NCI-H146 (cell line): Measurements from ENCODE around the gene MACROH2A1.

ENCODE experiments used
- DNase-seq: peaks from one replicate; lab custom pipeline; 2025; lab: John Stamatoyannopoulos, UW

Gene MACROH2A1

GRCh38 chr5:135398855-135399793, at the start of gene MACROH2A1:
Gene MACROH2A1 (minus strand): TSS chr5:135399231. CDS start chr5:135389093, 10,138 bp downstream.
- DNase-seq: peak; percentile 83

- DNase-seq: no peak
Observed at GRCh38 chr5:135448071-135448739, 49.2 kb upstream of the MACROH2A1 start.

GRCh38 chr5:135447298-135447929, 48.4 kb upstream of the MACROH2A1 start, which contains the start of gene DCANP1:
Gene DCANP1 (minus strand): TSS chr5:135447348. CDS start chr5:135447108, 240 bp downstream.
- DNase-seq: no peak

- no peak for DNase-seq
Observed at GRCh38 chr5:135446615-135447014, 47.6 kb upstream of the MACROH2A1 start.

- DNase-seq: no peak
Observed at GRCh38 chr5:135446206-135446605, 47.2 kb upstream of the MACROH2A1 start.

GRCh38 chr5:135445306-135445985, 46.4 kb upstream of the MACROH2A1 start:
- DNase-seq: no peak

- no peak for DNase-seq
Observed at GRCh38 chr5:135444881-135445280, 45.9 kb upstream of the MACROH2A1 start.

- no peak for DNase-seq
Observed at GRCh38 chr5:135444360-135444759, 45.3 kb upstream of the MACROH2A1 start.

- DNase-seq: no peak
Observed at GRCh38 chr5:135443161-135443960, 44.3 kb upstream of the MACROH2A1 start.

- DNase-seq: no peak
Observed at GRCh38 chr5:135442431-135443160, 43.6 kb upstream of the MACROH2A1 start.

- no peak for DNase-seq
Observed at GRCh38 chr5:135441919-135442318, 42.9 kb upstream of the MACROH2A1 start.

- no peak for DNase-seq
Observed at GRCh38 chr5:135441350-135441831, 42.4 kb upstream of the MACROH2A1 start.

GRCh38 chr5:135440916-135441315, 41.9 kb upstream of the MACROH2A1 start:
- DNase-seq: no peak

GRCh38 chr5:135439231-135440205, 40.5 kb upstream of the MACROH2A1 start:
- DNase-seq: no peak

- DNase-seq: no peak
Observed at GRCh38 chr5:135438636-135439221, 39.7 kb upstream of the MACROH2A1 start.

GRCh38 chr5:135437796-135438560, 38.9 kb upstream of the MACROH2A1 start:
- no peak for DNase-seq

GRCh38 chr5:135437422-135437795, 38.4 kb upstream of the MACROH2A1 start:
- no peak for DNase-seq

GRCh38 chr5:135436951-135437418, 38.0 kb upstream of the MACROH2A1 start:
- DNase-seq: no peak
